GM18517 (cell line): ENCODE data around the gene PGAM1.
"Not testable (repeated sequence)": the region's sequence is repeated elsewhere in the genome, so short reads cannot be mapped to it uniquely, and the experiment has no call there.

Source experiments
- ATAC-seq: cut with Tn5 transposase; IDR thresholded peaks from one replicate; pipeline ENCODE4 v1.9.1; 2021; ENCODE audit warnings: mild to moderate bottlenecking, moderate library complexity; ENCODE audit not compliant: unreplicated experiment

PGAM1 gene

DNA sequence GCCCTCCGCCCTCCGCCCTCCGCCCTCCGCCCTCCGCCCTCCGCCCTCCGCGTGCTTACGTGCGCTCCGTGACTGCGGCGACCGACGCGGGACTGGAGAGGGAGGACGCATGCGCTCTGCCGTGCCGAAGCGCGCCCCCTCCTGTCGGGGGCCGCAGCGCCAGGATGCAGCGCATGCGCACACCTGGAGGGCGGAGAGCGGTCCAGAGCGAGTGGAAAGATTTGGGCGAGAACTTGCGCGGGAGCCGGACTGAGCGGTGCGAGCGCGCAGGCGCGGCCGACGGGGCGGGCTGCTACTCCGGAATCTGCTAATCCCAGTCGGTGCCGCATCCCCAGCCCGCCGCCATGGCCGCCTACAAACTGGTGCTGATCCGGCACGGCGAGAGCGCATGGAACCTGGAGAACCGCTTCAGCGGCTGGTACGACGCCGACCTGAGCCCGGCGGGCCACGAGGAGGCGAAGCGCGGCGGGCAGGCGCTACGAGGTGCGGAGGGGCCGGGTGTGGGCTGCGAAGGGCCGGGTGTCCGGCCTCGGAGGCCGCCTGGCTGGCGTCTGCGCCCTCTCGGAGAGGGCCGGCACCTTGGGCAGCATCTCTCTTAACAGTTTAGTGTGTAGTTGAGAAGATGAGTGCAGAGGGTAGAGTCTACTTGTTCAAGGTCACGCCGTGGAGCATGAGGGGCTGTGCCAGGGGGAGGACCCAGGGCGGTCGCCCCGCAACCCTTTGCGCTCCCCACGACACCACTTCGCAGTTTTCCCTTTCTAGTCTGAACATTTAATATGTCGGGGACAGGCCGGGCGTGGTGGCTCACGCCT is at the start of gene PGAM1:
PGAM1 (plus strand) TSS at position 228 of the 812 bp plus-strand sequence; CDS start at position 345, 117 bp downstream.
- ATAC-seq: peak; percentile 88

DNA sequence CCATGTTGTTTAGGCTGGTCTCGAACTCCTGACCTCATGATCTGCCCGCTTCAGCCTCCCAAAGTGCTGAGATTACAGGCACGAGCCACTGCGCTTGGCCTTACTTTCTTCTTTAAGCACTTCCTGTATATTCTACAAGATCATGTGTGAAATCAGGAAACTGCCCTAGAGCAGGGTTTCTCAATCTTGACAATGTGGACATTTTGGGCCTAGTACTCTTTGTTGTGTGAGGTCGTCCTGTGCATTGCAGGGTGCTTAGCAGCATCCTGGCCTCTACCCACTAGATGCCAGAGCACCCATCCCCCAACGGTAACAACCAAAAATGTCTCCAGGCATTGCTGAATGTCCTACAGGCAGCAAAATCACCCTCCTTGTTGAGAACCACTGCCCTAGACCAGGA is 49.6 kb upstream of the PGAM1 start:
- ATAC-seq: no peak

DNA sequence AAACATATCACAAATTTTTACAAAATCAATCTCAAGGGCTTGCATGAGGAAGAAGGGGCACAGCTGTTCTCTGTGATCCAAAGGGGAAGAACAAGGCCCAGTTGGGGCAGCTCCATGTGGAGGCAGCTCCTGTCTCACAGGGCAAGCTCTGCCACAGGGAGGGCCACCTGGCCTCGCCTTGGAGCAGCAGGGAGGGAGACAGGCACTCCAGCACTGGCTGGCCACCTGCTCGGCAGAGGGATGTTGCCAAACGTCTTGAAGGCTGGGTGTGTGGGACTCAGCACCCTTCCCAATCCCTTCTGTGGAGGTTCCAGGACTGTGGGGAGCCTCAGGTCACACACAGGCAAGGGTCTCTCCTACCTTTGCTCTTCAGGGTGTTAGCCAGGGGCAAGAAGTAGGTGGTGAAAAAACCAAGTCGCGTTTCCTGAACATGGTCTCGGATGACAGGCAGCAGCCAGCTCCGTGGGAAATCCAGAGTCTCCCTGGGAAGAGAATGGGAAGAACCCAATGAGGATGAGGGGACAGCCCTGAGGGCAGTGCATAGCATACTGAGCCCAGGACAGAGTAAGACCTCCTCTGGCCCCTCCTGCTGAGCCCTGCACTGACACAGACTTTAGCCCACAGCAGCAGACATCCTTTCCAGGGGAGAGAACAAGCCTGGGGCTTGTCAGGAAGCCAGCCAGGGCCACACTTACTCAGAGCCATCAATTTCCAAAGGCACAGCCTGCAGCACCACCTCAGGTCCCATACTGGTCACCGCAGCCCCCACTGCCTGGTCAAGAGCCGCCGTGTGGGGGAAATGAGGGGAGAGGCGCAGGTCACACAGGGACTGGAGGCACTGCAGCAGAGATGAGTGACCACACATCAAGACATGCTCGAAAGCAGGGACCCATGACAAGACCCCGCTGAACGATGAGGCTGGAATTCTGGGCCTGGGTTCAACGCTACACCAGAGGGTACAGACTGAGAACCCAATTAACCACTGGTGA is 46.8 kb upstream of the PGAM1 start:
- no peak for ATAC-seq

DNA sequence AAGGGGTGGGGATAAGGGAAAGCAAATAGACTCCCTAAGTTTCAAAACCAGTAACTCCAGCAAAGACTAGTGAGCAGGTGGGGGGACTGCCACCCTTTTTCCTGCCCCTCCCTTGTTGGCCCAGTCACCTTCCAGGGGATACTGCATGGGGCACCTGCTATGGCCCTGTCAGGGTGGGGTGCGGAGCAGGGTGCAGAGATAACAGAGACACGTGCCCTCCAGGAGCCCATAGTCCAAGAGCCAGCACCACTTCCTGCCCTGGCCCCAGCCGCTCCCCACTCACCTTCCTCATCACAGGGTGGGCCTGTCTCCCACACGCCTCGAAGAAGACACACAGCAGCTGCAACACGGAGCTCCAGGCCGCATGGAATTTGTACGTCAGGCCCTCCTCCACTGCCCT is 45.5 kb upstream of the PGAM1 start:
- no peak for ATAC-seq

DNA sequence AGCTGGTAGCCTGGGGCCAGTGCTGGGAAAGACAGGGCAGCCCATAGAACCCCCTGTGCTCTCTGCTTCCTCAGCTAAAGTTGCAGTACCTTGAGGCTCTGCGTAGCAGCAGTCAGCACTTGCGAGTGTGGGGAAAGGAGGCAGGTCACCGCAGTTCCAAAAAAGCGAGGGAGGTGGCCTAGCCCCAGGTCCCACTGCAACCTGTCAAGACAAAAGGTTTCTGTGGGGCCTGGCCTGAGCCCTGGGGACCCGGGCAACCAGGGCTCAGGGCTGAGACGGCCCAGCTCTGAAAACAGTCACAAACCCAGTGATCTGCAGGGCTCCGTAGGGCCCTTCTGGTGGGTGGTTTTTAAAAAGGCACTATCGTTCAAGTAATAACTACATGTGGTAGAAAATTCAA is 44.4 kb upstream of the PGAM1 start:
- no peak for ATAC-seq

DNA sequence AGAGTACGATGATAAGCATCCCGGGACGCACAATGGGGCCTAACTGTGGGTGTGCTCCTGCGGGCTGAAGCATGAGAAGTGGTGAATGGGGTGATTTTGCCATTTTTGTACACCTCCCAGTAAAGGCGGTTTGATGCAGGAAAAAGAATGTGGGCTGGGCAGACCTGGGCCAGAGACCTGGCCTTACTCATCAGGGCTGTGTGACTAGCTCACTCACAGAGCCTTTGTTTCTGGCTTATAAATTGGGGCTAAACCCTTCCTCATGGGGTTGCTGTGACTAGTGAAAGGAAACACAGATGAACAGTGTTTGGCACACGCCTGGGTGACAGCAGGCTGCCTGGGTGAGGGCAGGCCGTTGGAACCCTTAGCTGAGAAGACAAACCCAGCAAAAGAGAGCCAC is 42.8 kb upstream of the PGAM1 start:
- ATAC-seq: no peak

DNA sequence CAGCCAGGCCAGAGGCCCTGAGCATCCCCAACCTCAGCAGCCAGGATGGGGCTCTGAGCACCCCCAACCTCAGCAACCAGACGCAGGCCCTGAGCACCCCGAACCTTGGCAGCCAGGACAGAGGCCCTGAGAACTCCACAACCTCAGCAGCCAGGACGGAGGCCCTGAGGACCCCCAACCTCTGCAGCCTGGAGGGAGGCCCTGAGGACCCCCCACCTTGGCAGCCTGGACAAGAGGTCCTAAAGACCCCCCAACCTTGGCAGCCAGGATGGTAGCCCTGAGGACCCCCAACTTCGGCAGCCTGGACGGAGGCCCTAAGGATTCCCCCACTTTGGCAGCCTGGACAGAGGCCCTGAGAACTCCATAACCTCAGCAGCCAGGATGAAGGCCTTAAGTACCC is 41.8 kb upstream of the PGAM1 start:
- no peak for ATAC-seq

DNA sequence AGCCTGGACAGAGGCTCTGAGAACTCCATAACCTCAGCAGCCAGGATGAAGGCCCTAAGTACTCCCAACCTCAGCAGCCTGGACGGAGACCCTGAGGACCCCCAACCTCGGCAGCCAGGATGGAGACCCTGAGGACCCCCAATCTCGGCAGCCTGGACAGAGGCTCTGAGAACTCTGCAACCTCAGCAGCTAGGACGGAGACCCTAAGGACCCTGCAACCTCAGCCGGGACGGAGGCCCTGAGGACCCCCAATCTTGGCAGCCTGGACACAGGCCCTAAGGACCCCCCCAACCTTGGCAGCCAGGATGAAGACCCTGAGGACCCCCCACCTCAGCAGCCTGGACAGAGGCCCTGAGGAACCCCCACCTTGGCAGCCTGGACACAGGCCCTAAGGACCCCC is 41.4 kb upstream of the PGAM1 start:
- ATAC-seq: no peak

DNA sequence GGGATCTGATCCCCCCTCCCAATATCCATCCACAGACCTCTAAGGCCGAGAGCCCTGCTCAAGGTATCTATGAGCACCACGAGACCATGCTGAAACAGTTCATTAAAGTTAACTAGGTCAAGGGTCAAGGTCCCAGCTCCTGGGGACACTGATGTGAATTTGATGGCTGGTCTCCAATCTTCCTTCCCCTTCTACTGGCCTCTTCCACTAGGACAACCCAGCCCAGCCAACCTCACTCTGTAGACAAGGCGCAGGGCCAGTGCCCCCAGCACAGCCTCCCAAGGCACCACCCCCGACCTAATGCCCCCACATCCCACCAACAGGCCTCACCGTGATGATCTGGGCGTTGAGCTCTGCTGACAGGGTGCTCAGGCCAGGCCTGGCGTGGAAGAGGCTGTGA is 40.4 kb upstream of the PGAM1 start:
- ATAC-seq: no peak

DNA sequence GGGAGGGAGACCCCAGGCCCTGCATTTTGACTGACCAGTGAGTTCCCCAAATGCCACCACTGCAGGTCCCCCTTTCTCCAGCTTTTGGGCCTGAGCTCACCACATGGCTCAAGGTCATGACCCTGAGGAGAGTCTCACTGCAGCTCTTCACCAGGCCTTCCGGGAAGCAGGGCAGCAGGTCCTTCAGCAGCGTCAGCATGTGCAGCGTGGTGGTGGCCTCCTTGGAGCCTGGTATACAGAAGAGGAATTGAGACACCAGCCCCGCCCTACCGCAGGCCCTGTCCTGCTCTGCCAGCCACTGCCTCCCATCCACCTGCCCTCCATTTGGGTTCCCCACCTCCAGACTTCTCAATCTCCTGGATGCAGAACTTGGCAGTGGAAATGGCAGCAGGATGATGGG is 37.8 kb upstream of the PGAM1 start:
- no peak for ATAC-seq

DNA sequence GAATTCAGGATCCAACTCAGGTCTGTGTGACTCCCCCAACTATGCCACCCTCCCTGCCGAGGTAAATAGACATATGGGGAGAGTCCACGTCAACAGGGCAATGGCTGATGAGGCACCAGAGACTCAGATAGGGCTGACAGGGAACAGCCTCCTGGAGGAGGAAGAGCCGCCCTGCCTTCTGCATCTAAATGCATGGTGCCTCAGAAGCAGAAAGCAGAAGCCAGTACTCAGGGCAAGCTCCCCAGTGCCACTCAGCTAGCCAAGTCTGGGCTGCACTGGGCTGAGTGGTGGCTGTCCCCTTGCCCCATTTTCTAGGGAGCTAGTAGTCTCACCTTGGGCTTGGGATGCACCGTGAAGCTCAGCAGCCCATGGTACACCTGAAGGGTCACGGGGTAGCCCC is 35.9 kb upstream of the PGAM1 start:
- no peak for ATAC-seq

DNA sequence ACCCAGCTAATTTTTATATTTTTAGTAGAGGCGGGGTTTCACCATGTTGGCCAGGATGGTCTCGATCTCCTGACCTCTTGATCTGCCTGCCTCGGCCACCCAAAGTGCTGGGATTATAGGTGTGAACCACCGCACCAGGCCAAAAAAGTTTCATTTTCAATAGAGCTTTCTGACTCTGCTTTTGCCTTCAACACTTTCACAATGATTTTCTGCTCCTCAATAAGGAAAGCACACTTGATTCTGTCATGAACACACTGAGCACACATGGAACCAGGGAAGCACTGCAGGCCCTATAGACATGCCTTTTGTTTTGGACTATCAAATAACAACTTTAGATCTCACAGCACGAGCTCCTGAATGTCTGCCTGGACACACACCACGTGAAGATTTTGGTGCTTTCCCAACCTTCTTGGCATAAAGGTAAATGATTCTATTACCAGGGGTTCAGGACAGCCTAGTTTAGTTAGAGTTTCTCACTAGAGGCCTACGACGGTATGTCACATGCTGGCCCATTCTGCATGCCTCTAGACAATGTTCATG is 32.9 kb upstream of the PGAM1 start:
- ATAC-seq: no peak

DNA sequence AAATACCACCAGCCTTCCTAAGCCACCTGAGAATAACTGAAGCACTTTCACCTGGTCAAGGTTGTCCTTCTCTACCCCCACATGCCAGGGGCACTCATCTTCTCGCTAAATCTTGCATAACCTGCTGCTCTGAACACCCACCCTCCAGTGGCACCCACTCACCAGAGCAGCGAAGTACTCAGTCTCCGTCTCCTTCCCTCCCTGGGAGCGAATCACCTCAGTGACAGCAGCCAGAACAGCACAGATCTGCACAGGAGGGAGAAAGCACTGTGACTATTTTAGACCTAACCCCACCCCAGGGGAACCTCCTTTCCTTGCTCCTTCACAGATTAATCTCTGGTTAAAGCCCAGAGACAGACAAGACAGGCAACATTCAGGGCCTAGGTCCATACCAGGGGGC is 29.9 kb upstream of the PGAM1 start:
- no peak for ATAC-seq

DNA sequence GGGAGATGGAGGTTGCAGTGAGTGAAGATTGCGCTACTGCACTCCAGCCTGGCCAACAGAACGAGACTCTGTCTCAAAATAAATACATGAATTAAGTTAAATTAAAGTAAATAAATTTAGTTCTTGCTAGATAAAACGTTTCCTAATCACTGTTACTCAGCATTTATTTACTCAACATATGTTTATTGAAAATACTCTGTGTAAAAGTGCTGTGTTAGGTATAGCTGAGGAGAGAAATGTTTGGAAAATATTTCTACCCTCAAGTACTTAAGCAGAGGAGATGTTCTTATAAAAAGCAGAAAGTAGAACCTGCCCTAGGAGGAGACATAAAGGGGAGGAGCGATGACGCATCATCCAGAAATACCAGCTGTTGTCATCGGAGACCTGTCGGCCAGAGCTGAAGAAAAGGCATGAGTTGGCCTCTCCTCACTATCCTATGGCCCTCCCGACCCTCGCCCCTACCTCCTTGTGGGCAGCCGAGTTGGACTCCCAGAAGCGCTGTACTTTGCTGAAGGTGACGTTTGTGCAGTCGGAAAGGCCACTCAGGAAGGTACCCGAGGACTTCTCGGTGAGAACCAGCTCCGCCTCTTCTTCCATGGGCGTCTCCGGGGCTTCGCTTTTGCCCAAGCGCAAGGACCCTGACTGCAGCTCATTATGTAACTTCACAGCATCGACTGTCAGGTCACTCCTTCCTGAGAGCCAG is 26.0 kb upstream of the PGAM1 start:
- no peak for ATAC-seq

DNA sequence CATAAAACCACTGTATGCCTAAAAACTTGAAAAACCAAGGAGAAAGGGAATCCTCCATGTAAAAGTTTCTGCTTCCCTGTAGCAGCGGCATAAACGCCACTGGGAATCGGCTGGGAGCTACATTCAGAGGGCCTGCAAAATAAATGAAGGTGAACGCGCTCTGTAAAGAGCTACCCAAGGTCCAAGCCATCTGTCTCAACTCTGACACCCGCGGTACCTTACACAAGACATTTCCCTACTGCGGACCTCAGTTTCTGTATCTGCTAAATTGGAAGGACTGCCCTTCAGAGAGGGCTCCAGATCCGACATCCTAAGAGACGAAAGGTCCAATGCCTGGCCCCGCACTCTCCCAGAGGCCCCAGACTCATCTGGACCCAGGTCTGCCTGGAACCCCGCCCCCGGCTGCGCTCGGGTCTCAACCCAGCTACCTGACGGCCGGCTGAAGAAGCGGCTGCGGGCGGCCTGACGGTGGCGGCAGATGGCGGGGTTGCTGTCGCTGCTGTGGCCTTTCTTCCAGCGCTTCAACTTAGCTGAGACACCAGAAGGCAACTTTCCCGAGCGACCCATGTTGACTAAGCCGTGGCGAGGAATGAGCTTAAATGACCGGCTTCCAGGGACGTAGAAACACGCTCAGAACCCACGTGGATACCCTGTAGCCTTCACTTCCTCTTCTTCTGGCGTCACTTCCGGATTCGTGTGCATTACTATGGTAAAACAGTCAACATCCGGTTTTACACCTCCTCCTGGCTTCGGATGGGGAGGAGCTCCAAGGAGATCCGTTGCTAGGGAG is 25.1 kb upstream of the PGAM1 start, which contains the start of gene RRP12:
RRP12 (minus strand) TSS at position 676 of the 790 bp plus-strand sequence; CDS start at position 567, 109 bp downstream.
- ATAC-seq: peak; percentile 97

DNA sequence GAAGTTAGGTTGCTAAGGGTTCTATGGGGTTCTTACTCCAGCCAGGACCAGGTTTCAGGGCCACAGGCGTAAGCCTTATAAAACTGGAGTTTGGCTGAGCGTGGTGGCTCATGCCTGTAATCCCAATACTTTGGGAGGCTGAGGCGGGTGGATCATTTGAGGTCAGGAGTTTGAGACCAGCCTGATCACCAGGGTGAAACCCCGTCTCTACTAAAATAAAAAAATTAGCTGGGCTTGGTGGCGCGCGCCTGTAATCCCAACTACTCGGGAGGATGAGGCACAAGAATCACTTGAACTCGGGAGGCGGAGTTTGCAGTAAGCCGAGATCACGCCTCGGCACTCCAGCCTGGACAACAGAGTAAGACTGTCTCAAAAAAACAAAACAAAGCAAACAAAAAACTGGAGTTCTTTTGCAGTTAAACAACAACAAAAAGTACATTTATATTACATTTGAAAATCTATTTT is 24.5 kb upstream of the PGAM1 start:
- no peak for ATAC-seq

DNA sequence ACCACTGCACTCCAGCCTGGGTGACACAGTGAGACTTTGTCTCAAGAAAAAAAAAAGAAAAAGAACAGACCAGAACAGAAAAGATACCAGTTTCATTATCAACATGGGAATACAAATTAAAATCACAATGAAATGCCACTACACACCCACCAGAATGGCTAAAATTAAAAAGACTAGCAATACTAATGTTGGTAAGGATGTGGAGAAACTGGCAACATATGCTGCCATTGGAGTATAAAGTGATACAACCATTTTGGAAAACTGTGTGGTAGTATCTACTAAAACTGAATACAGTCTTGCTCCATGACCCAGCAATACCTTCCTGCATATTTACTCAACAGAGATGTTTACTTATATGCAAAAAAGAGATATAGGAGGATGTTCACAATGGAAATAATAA is 21.9 kb upstream of the PGAM1 start:
- no peak for ATAC-seq

DNA sequence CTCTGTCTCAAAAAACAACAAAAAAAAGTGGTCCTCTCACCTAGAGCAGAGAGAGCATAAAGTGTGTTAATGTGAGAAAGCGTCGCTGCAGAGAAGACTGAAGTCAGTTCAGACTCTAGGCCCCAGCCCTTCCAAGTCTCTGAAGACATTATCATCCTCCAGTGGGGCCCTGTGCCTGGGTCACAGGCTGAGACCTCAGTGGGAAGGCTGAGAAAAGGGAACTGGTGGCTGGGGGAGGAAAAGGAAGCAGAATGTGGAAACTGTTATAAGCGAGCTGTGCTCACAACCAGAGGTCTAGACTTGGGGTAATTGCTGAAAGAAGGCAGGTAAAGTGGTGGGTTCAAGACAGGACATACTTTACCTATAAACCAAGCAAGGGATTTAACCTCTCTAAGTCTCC is 19.9 kb upstream of the PGAM1 start:
- ATAC-seq: no peak

DNA sequence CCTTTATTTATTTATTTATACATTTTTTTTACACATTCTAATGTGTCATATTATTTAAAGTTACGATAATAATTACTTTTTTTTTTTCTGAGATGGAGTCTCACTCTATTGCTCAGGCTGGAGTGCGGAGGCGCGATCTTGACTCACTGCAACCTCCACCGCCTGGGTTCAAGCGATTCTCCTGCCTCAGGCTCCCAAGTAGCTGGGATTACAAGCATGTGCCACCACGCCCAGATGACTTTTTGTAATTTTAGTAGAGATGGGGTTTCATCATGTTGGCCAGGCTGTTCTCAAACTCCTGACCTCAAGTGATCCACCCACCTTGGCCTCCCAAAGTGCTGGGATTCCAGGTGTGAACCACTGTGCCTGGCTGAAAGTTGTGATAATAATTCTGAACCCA is 19.5 kb upstream of the PGAM1 start:
- not testable (repeated sequence) for ATAC-seq
